NT2/D1 (cell line): ENCODE results near the gene CCSER1.

Experiments
- SUZ12 ChIP-seq: IDR thresholded peaks from 2 replicates; pipeline ENCODE4 v1.6.1; 2011; ENCODE audit not compliant: insufficient read length, insufficient read depth; ENCODE audit errors: extremely low read depth
- YY1 ChIP-seq: IDR thresholded peaks from 2 replicates; pipeline ENCODE4 v1.6.1; 2011; ENCODE audit not compliant: insufficient read length, insufficient read depth
- ZNF274 ChIP-seq: IDR thresholded peaks from 2 replicates; pipeline ENCODE4 v1.6.1; 2011; ENCODE audit warnings: mild to moderate bottlenecking, low read depth, low read length

- no peak for TF ChIP-seq ZNF274
- TF ChIP-seq SUZ12 = no peak
- TF ChIP-seq YY1 = no peak
Observed at GRCh38 chr4:90586799-90587198, 459.6 kb downstream of the CCSER1 start.
